ENCODE results near the gene SETBP1.
A peak's percentile ranks its signal among the peaks of the same experiment; 100 is the strongest.

SETBP1 gene

DNA sequence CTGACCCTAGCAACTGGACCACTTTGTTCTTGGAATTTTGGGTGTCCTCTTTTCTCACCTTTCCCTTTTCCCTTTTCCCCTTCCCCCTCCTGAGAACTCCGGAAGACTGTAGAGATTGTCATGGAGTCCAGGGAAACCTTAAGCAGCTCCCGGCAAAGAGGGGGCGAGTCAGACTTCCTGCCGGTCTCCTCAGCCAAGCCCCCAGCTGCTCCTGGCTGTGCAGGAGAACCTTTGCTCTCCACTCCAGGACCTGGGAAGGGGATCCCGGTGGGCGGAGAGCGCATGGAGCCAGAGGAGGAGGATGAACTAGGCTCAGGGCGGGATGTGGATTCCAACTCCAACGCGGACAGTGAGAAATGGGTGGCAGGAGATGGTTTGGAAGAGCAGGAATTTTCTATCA is 20.5 kb downstream of the SETBP1 start:
- no peak overlapping the region for H3K4me3 ChIP-seq (ENCODE audit: low read depth, low read length)
- H3K4me1 ChIP-seq (ENCODE audit: control insufficient read depth, insufficient read depth, low read length): peaks cover 14% of the 10 kb centered on the region
- H3K9me3 ChIP-seq (ENCODE audit: control insufficient read depth, insufficient read depth, low read depth, low read length): no peaks in the 10 kb centered on the region
- TF ChIP-seq SETDB1 (IDR thresholded peaks at IDR 0.05; ENCODE audit: insufficient read length, low read length): no peak
- TF ChIP-seq, protein P1, sequence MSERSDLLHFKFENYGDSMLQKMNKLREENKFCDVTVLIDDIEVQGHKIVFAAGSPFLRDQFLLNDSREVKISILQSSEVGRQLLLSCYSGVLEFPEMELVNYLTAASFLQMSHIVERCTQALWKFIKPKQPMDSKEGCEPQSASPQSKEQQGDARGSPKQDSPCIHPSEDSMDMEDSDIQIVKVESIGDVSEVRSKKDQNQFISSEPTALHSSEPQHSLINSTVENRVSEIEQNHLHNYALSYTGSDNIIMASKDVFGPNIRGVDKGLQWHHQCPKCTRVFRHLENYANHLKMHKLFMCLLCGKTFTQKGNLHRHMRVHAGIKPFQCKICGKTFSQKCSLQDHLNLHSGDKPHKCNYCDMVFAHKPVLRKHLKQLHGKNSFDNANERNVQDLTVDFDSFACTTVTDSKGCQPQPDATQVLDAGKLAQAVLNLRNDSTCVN (tag by site-specific recombination; optimal IDR thresholded peaks at IDR 0.05): no peak
- no peak for TF ChIP-seq ZNF529 (tag by site-specific recombination; IDR thresholded peaks at IDR 0.05; ENCODE audit: insufficient replicate concordance)
- TF ChIP-seq, protein P2, sequence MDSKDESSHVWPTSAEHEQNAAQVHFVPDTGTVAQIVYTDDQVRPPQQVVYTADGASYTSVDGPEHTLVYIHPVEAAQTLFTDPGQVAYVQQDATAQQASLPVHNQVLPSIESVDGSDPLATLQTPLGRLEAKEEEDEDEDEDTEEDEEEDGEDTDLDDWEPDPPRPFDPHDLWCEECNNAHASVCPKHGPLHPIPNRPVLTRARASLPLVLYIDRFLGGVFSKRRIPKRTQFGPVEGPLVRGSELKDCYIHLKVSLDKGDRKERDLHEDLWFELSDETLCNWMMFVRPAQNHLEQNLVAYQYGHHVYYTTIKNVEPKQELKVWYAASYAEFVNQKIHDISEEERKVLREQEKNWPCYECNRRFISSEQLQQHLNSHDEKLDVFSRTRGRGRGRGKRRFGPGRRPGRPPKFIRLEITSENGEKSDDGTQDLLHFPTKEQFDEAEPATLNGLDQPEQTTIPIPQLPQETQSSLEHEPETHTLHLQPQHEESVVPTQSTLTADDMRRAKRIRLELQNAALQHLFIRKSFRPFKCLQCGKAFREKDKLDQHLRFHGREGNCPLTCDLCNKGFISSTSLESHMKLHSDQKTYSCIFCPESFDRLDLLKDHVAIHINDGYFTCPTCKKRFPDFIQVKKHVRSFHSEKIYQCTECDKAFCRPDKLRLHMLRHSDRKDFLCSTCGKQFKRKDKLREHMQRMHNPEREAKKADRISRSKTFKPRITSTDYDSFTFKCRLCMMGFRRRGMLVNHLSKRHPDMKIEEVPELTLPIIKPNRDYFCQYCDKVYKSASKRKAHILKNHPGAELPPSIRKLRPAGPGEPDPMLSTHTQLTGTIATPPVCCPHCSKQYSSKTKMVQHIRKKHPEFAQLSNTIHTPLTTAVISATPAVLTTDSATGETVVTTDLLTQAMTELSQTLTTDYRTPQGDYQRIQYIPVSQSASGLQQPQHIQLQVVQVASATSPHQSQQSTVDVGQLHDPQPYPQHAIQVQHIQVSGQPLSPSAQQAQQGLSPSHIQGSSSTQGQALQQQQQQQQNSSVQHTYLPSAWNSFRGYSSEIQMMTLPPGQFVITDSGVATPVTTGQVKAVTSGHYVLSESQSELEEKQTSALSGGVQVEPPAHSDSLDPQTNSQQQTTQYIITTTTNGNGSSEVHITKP (tag by site-specific recombination; IDR thresholded peaks at IDR 0.05): no peak
- no peak for TF ChIP-seq KLF10 (tag by site-specific recombination; IDR thresholded peaks at IDR 0.05)
- no peaks in the 10 kb centered on the region for H3K36me3 ChIP-seq (ENCODE audit: control insufficient read depth in 2 of 2, insufficient read depth in 1 of 2, low read length in 2 of 2)
- ChIA-PET CTCF (interaction anchor here (1.1 kb wide), 1 partner anchor 21 kb away, joined by 3 read pairs; no protein-coding TSS in a partner anchor), POLR2A (interaction anchor here (0.5 kb wide), 1 partner anchor 23 kb away, joined by 6 read pairs; no protein-coding TSS in a partner anchor)
- H3K27ac ChIP-seq (ENCODE audit: extremely low read depth, low read depth, low read length): peak overlapping the region; percentile 46; the same call in 1 of the 2 replicates

DNA sequence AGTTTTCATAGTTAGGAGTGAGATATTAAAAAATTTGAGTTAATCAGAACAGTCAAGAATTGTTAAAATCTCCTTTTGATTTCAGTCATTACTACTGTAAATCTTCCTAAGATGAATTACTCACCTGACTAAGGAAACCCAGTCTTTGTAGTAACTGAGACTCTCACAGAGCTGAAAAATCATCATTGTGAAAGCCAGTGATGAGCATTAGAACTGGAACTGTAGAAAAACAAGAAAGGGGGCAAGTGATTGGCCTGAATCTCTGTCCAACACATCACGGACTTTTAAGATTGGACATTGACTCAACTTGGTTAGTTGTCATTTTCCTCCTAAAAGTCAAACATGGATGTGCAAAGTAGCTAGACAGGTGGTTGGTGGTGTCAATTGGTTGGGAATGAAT is 21.9 kb downstream of the SETBP1 start:
- CTCF ChIA-PET: interaction anchor here (1.0 to 1.1 kb wide), 2 partner anchors 20 kb away, joined by 3 read pairs; no protein-coding TSS in a partner anchor
- POLR2A ChIA-PET: no interaction called here
- no peaks in the 10 kb centered on the region for H3K36me3 ChIP-seq (ENCODE audit: control insufficient read depth in 2 of 2, insufficient read depth in 1 of 2, low read length in 2 of 2)
- peaks cover 21% of the 10 kb centered on the region for H3K4me1 ChIP-seq (ENCODE audit: control insufficient read depth, insufficient read depth, low read length)
- no peaks in the 10 kb centered on the region for H3K9me3 ChIP-seq (ENCODE audit: control insufficient read depth, insufficient read depth, low read depth, low read length)
- no peak overlapping the region for H3K27ac ChIP-seq (ENCODE audit: extremely low read depth, low read depth, low read length)
- no peak overlapping the region for H3K4me3 ChIP-seq (ENCODE audit: low read depth, low read length)
- TF ChIP-seq KLF8 (tag by site-specific recombination; IDR thresholded peaks at IDR 0.05): no peak
- no peak for TF ChIP-seq ZNF792 (tag by site-specific recombination; IDR thresholded peaks at IDR 0.05)
- TF ChIP-seq, protein P3, sequence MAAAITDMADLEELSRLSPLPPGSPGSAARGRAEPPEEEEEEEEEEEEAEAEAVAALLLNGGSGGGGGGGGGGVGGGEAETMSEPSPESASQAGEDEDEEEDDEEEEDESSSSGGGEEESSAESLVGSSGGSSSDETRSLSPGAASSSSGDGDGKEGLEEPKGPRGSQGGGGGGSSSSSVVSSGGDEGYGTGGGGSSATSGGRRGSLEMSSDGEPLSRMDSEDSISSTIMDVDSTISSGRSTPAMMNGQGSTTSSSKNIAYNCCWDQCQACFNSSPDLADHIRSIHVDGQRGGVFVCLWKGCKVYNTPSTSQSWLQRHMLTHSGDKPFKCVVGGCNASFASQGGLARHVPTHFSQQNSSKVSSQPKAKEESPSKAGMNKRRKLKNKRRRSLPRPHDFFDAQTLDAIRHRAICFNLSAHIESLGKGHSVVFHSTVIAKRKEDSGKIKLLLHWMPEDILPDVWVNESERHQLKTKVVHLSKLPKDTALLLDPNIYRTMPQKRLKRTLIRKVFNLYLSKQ (tag by site-specific recombination; IDR thresholded peaks at IDR 0.05; ENCODE audit: borderline replicate concordance): no peak
- no peak for TF ChIP-seq ZNF785 (tag by site-specific recombination; IDR thresholded peaks at IDR 0.05)
- TF ChIP-seq, protein P4, sequence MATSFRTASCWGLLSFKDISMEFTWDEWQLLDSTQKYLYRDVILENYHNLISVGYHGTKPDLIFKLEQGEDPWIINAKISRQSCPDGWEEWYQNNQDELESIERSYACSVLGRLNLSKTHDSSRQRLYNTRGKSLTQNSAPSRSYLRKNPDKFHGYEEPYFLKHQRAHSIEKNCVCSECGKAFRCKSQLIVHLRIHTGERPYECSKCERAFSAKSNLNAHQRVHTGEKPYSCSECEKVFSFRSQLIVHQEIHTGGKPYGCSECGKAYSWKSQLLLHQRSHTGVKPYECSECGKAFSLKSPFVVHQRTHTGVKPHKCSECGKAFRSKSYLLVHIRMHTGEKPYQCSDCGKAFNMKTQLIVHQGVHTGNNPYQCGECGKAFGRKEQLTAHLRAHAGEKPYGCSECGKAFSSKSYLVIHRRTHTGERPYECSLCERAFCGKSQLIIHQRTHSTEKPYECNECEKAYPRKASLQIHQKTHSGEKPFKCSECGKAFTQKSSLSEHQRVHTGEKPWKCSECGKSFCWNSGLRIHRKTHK (tag by site-specific recombination; IDR thresholded peaks at IDR 0.05): no peak
- TF ChIP-seq ZNF394 (tag by site-specific recombination; IDR thresholded peaks at IDR 0.05; ENCODE audit: borderline replicate concordance): no peak
- no peak for TF ChIP-seq ZNF214 (tag by site-specific recombination; IDR thresholded peaks at IDR 0.05; ENCODE audit: borderline replicate concordance)
- TF ChIP-seq ZNF600 (tag by site-specific recombination; IDR thresholded peaks at IDR 0.05): no peak
- TF ChIP-seq, protein P5, sequence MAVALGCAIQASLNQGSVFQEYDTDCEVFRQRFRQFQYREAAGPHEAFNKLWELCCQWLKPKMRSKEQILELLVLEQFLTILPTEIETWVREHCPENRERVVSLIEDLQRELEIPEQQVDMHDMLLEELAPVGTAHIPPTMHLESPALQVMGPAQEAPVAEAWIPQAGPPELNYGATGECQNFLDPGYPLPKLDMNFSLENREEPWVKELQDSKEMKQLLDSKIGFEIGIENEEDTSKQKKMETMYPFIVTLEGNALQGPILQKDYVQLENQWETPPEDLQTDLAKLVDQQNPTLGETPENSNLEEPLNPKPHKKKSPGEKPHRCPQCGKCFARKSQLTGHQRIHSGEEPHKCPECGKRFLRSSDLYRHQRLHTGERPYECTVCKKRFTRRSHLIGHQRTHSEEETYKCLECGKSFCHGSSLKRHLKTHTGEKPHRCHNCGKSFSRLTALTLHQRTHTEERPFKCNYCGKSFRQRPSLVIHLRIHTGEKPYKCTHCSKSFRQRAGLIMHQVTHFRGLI (tag by site-specific recombination; IDR thresholded peaks at IDR 0.05): no peak
- TF ChIP-seq, protein P6, sequence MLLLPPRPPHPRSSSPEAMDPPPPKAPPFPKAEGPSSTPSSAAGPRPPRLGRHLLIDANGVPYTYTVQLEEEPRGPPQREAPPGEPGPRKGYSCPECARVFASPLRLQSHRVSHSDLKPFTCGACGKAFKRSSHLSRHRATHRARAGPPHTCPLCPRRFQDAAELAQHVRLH (tag by site-specific recombination; IDR thresholded peaks at IDR 0.05): no peak
- TF ChIP-seq, protein P7, sequence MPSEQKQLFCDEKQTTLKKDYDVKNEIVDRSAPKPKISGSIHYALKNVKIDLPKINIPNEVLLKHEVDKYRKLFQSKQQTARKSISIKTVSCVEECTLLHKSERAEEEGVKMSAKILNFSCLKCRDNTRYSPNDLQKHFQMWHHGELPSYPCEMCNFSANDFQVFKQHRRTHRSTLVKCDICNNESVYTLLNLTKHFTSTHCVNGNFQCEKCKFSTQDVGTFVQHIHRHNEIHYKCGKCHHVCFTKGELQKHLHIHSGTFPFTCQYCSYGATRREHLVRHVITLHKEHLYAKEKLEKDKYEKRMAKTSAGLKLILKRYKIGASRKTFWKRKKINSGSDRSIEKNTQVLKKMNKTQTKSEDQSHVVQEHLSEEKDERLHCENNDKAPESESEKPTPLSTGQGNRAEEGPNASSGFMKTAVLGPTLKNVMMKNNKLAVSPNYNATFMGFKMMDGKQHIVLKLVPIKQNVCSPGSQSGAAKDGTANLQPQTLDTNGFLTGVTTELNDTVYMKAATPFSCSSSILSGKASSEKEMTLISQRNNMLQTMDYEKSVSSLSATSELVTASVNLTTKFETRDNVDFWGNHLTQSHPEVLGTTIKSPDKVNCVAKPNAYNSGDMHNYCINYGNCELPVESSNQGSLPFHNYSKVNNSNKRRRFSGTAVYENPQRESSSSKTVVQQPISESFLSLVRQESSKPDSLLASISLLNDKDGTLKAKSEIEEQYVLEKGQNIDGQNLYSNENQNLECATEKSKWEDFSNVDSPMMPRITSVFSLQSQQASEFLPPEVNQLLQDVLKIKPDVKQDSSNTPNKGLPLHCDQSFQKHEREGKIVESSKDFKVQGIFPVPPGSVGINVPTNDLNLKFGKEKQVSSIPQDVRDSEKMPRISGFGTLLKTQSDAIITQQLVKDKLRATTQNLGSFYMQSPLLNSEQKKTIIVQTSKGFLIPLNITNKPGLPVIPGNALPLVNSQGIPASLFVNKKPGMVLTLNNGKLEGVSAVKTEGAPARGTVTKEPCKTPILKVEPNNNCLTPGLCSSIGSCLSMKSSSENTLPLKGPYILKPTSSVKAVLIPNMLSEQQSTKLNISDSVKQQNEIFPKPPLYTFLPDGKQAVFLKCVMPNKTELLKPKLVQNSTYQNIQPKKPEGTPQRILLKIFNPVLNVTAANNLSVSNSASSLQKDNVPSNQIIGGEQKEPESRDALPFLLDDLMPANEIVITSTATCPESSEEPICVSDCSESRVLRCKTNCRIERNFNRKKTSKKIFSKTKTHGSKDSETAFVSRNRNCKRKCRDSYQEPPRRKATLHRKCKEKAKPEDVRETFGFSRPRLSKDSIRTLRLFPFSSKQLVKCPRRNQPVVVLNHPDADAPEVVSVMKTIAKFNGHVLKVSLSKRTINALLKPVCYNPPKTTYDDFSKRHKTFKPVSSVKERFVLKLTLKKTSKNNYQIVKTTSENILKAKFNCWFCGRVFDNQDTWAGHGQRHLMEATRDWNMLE (tag by site-specific recombination; conservative IDR thresholded peaks at IDR 0.05; ENCODE audit: low read depth): no peak
- TF ChIP-seq, protein P8, sequence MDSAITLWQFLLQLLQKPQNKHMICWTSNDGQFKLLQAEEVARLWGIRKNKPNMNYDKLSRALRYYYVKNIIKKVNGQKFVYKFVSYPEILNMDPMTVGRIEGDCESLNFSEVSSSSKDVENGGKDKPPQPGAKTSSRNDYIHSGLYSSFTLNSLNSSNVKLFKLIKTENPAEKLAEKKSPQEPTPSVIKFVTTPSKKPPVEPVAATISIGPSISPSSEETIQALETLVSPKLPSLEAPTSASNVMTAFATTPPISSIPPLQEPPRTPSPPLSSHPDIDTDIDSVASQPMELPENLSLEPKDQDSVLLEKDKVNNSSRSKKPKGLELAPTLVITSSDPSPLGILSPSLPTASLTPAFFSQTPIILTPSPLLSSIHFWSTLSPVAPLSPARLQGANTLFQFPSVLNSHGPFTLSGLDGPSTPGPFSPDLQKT (IDR thresholded peaks at IDR 0.05; ENCODE audit: borderline replicate concordance, low read depth, low read length): no peak
